GM12873 (cell line): ENCODE measurements around the gene SULT1C3.

Experiments
- CTCF ChIP-seq: IDR thresholded peaks from 2 replicates; pipeline ENCODE4 v1.5.1; 2012; ENCODE audit warnings: low read depth, mild to moderate bottlenecking, moderate library complexity, low read length, control low read depth; ENCODE audit not compliant: insufficient read depth; ENCODE audit errors: missing control alignments

SULT1C3 gene

DNA sequence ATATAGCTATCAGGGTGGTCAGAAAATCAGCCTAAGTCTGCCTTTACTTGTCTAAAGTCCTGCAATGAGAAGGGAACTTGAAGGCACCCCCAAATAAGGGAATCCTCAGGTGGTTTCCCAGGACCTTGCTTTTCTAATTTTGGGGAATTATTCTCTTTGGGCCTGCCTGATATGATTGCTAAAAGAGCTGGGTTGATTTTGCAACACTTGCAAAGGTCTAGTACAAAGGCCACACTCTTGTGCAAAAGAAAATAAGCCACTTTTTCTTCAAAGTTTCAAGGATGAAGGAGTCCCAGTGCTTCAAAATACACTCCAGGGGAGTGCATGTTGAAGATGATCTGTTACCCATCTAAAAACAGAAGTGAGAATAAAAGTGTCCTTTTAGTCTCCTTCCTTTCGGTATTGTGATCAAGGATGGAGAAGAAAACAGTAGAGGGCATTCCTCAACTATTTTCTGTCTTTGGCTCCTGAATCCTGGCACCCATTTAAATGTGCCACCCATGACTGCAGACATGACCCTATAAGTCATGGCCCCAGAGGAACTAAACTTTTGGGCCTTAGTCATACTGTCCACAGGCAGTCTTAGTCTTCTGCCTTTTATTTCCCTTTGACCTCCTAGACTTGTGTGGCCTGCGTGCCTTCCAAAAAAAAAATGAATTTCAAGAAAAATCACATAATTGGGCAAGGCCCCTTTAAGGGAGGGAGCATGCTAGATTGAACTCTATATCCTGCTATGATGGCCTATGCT lies 5.1 kb downstream of the SULT1C3 start:
- TF ChIP-seq CTCF = no peak

- no peak for TF ChIP-seq CTCF
Measured at GRCh38 chr2:108253106-108253505, 13.3 kb downstream of the SULT1C3 start.

DNA sequence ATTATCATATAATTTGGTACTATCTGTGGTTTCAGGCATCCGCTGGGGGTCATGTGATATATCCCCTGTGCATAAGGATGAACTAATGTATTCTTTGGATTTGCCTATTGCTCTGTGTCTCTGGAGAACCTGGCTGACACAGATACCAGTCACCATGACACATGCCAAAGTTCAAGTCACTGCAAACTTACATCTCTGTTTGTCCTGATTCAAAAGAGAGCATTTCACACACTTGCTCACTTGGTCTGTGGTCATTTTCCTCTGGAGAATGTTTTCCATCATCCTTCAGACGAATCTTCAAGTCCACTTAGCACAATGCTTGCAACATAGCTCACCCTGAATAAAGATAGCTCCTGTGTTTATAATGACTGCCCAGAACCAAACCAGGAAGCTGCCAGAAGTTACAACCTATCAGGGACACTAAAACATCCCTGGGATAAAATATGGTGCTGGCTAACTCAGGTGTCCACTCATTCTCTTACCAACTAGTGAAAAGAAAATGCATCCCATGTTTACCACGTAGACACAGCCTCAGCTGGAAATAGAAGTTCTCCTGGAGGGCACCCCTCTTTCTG lies 18.1 kb downstream of the SULT1C3 start:
- TF ChIP-seq CTCF = no peak

GRCh38 chr2:108260773-108261172 lies 21.0 kb downstream of the SULT1C3 start:
- TF ChIP-seq CTCF = no peak

- TF ChIP-seq CTCF = no peak
Measured at GRCh38 chr2:108262036-108262435, 22.3 kb downstream of the SULT1C3 start.

- no peak for TF ChIP-seq CTCF
Measured at GRCh38 chr2:108263401-108263800, 23.6 kb downstream of the SULT1C3 start.

GRCh38 chr2:108266218-108266617 lies 26.4 kb downstream of the SULT1C3 start:
- no peak for TF ChIP-seq CTCF
